Islet of Langerhans (tissue), 1 donor: ENCODE measurements around the gene IGSF3.

ENCODE experiments used
- FAIRE-seq: peaks from one replicate; lab custom pipeline; 2011; peaks lifted over from hg19 to GRCh38; lab: Jason Lieb, UNC

The IGSF3 gene

DNA sequence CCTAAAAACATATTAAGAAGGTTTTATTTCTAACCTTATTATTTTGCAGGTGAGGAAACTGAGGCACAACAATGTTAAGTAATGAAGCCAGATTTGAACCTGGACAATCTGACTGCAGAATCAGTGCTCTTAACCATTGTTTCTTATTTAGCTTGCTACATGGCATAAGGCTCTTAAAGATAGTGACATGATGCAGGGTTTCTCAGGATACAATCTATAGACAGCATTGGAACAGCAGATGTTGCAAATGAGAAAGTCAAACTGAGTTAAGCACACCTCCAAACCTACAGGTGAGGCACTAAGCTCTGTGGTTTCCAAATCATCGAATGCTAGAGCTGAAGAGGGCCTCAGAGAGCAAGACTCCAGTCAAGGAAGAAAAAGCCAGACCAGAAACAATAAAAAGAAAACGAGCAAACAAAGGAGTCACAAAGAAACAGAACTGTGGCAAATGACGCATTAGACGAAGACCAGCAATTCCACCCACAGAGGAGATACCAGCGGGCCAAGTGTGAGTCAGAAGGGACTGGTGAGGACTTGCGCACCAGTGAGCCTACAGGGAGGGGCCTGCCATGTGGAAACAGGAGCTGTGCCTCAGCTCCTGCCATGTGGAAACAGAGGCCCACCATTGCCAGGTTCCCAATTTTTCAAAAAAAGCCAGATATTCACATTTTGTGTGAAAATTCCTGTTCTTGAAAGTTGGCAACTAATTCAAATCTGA, 111.1 kb downstream of the IGSF3 start:
- no peak for FAIRE-seq

DNA sequence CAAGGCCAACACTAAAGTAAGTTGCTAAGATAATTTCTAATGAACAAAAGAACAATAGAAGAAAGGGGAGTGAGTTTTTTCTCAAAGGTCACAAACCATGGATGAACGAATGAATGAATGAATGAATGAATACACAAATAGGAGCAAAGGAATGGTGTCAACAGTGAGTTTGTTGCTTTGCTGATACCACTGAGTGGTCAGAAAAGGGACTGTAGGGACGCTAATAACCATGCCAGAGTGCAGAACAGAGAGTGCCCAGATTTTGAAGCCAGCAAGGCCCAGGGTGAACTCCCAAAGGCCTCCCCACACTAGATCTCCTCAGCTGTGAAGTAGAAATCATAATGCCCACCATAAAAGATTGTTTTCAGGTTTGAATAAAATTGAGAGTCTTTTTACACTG, 112.6 kb downstream of the IGSF3 start:
- FAIRE-seq = no peak

DNA sequence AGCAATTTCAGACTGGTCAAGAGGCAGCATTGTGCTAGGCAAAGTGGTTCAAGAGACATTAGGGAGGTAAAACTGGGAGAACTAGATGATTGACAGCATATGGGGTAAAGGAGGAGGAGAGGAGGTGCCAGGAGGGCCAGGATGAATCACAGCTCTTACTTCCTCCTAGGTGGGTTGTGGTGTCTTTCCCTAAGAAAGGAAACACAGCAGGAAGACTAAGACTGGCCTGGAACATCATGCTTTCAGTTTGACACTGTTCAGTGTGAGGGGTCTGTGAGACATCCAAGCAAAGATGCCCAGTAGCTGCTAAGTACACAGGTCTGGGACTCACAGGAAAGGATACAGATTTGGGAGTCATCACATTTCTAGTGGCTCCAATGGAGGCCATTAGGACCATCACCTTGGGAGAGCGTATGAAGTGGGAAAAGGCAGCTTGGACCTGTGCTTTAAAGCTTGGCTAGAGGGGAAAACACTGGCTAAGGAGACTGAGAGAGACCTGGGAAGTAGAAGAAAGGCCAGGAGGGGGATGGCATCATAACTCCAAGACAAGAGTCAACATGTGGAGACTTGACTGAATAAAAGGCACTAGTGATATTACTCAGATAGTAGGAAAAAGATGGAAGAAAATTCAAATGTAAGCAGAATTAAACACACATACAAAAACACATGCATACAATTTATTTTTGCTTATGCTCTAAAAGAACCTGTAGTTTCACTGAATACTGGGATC, 114.0 kb downstream of the IGSF3 start:
- no peak for FAIRE-seq

DNA sequence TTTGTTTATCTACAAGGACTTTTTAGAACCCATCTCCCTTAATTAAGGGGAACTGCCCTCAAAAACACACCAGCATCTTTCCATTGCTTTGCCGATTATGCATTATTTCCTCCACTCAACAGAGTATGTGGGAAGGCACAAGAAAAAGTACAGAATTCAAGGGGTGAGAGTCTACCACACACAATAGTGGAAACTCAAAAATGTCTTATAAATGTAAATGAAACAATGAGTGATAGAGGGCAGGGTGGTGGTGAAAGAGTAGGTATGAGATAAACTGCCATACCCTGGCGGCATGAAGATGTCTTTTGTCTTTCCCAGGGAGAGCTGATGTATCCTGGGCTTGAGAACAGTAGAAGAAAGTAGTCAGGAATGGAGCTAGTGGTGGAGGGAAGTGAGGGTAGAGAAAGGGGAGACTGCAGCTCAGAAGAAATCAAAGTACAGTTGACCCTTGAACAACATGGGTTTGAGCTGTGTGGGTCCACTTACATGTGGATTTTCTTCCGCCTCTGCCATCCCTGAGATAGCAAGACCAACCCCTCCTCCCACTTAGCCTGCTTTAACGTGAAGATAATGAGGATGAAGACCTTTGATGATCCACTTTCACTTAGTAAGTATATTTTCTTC, 121.1 kb downstream of the IGSF3 start:
- FAIRE-seq = no peak

DNA sequence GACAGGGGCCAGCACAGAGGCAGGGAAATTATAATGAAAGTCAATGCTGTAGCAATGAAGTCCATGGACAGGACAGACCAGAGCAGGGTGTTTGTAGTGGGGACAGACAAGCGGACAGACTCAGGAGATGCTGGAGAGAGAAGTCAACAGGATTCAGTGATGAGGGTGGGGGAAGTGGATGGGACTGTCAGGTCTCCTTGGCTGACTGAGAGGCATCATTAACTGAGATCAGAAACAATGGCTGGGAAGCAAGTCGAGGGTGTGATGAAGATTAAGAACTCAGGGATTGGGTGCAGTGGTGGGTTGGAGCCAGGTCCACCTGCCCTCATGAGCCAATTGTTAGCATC, 122.2 kb downstream of the IGSF3 start:
- no peak for FAIRE-seq

DNA sequence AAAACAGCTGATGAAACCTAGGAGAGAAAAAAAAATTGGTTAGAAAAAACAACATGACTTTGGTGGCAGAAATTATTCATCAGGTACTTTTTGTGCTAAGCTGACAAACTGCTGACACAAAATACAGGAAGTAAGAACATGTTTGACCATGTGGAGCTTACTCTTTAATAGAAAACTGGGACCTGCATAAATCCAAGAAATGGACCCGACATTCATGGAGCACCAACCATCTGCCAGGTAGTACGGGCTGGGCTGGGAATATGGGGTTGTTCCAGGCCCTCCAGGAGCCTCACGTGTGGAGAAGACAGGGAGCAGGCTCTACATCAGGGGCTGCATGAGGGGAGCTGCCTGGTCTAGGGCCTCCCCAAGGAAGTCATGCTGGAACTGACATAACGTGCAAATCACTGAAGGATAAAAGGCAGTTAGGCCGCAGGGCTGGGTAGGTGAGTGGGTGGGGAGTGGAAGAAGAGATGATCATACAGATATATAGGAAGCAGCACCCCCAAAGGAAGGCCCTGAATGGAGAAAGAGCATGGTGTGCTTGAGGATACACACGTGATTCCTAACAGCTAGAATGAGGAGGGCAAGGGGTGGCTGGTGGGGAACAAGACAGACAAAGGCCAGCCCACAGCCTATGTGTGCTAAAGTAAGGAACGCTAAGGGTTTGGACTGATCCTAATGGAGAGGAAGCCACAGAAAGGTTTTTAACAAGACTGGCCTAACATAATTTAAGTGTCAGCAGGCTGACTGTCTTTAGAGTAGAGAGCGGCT, 122.8 kb downstream of the IGSF3 start:
- no peak for FAIRE-seq

DNA sequence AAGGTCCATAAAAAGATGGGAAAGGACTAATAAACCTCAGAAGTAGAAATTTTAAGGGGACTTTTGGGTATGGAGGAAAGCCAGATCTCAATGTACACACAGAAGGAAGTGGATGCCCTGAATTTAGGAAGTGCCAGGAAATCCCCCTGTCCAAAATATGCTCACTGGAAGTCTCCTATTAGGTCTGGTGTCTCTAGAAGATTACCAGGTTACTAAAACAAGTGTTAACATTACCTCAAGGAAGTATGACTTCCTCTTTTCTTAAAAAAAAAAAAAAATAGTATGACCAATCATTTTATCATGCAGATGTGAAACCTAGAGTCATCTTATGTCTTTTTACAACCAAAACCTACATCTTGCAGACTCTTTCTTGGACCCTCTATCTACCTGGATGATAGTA, 127.4 kb downstream of the IGSF3 start:
- FAIRE-seq = no peak

DNA sequence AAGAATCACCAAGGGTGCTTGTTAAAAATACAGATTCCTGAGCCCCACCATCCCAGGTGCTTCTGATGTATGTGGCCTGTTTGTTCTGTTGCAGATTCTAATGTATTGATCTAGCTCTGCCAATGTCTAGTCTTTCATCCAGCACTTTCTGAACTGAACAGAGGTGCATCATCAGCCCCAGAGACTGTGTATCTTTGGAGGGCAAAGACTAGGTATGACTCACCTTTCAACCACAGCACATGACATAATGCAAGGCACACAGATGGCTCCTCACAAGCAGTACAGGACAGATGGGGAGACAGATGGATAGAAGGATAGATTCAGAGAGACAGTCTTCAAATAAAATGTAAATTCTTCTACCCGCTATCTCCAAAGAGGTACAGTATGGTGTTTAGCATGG, 129.0 kb downstream of the IGSF3 start:
- FAIRE-seq = no peak

DNA sequence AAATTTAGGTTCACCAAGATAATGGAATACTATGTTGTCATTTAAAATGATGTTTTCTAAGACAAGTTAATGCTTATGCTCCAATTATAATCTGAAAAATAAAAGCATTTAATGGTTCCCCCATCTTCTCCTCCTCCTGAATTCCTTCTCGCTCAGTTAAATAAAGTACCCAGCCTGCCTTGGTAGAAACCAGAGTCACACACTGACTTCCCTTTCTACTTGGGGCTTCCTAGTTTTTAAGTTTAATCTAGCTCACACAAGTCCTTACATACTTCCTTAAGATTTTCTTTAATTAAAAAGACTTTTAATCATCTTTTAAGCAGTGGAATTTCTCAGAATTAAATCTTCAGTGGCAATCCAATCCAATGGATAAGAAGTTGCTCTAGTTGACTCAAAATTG, 129.6 kb downstream of the IGSF3 start:
- no peak for FAIRE-seq

DNA sequence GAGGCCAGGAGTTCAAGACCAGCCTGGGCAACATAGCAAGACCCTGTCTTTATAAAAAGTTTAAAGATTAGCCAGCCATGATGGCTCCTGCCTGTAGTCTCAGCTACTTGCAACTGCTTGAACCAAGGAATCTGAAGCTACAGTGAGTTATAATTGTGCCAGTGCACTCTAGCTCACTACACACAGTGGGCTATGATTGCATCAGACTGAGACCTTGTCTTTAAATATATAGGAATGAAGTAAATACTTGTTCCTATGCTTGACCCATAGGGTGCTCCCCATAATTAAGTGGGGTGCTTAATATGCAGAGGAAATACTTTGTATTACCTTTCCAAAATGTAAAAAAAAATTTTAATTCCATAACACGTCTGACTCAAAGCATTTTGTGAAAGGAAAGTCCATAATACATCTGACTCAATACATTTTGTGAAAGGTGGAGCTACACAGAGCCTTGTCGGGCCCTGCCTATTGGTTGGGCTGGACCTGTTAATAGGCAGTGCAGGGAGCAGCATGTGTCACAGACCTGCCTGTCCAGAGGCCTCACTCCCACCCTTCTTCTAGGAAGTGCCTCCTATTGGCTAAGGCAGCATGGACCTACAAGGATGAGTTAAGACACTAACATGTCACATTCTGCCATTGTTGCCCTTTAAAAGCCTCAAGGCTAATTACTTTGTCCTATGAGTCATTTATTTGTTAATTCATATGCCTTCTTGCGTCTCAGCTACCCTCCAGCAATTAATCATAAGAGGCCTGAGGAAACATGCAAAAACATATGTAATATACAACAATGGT, 130.3 kb downstream of the IGSF3 start:
- FAIRE-seq = no peak

DNA sequence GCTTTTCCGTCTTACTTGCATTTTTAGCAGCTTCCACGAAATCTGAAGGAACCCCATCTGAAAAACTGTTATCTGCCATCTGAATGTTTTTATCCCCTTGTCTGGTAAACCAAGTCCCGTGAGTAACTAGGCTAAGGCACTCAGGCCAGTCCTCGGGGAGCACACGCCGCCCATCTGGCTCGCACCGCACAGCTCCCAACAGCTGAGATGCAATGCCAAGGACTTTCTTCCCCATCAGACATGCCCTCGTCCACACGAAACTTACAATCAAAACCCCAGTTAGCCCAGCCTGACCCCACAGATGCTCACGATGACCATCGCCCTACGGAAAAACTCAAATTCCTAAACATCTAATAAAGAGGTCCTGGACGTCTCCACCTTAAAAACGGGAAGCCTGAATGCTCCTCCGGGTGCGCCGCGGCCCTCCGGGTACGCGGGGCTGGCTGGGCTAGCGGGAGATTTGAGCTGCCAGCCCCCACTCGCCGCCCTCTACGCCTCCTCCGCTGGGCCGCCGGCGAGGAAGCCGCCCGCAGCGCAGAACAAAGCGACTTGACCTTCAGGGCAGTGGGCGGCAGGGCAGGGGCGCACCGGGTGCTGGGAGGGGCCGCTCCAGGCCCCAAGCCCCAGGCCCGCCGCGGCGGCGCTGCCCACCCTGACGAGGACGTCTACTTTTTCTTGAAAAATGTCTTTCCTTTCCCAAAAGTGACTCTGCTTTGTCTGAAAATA, 133.4 kb downstream of the IGSF3 start:
- FAIRE-seq = no peak

DNA sequence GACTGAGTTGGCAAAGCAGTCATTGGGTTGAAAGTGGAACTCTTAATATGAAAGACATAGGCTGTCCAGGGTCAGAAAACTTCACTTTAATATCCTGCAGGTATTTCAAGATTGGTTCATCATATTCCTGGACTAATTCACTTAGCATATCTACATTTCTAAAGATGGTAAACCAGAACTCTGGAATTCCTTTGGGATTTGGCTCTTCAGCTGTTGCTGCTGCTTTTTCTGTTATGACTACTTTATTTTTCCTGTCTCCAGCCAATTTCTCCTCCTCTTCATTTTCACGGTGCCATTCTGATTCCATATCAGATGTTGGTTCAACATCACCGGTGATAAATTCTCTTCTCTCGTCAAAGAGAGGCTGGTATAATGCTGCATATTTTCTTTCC, 134.1 kb downstream of the IGSF3 start:
- FAIRE-seq = no peak

DNA sequence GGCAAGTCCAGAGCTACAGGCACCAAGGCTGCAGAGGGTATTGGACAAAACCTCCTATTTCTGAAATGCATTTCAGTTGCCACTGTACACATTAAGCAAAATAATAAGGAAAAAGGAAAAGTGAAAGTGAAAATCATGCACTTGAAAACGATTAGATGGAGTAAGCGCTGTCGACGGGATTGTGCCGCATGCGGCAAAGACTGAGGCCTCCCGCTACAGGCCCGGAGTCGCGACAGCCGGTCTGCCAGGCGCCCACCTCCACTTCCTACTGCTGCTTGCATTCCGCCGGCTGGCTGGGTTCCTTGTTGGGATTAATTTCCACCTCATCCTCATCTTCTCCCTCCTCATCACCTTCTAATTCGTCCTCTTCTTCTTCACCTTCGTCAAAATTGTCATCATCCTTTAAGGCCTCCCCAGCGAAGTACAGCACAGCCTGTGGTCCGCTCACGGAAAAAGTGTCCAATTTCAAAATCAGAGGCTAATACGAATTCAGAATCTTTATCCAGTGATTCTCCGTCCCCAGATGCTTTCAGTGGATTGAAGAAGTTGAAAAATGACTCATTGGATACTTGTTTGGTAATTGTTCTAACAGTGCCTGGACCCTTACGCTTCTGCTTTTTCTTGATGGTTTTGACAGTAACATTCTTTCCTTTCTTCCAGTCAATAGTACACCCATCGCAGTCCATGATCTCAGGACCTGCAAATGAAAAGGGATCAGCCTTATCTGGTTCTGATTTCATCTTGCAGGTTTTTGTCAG, 134.7 kb downstream of the IGSF3 start:
- FAIRE-seq = no peak

DNA sequence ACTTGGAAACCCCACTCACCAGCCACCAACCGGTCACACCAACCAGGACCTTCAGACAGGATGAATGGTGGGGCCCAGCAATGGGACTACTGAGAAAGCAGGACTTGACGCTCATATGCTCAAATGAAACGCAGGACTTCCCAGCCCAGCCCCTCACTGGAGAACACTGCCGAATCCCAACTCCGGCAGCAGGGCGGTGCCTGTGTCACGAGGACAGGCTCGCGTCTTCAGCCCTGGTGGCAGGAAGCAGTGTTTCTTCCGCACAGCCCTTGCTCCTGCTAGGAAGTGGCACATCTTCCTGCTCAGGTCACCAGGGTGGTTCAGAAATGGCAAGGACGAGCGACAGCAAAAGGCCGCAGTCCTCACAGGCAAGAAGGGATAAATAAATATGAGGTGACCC, 135.6 kb downstream of the IGSF3 start:
- no peak for FAIRE-seq

DNA sequence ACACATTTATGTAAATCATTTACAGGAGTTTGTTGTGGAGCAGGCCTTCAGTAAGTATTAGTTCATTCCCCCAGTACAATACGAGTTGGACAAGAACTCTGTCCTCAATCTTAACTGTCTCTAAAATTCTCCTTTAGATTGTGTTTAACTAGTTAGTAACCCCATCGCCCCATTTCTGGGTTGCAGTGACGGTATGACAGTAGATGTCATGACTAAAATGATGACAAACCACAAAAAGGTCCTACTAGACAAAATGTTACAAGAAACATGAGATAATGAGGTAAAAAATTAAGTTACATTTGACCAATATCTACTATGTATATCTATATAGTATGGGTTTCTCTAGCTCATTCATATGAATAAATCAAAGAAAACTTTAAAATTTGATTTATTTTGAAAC, 137.9 kb downstream of the IGSF3 start:
- FAIRE-seq = no peak

DNA sequence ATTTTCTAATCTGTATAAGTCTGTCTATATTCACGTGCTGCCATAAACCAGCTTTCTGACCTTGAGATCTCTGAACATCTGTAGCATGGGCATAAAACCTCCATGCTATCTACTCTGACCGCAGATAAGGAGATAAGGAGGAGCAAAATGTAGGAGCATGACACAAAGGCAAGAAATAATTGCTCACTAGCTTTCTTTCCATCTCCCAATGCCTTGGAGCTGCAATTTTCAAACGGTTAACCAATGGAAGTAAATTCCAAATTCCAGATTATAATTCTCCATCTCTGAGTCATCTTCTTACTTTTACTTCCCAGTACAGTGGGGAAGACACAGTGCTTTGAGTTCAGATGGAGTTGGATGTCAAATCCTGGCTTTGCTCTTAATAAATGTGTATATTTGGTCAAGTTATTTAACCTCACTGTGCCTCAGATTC, 138.3 kb downstream of the IGSF3 start:
- FAIRE-seq = no peak

DNA sequence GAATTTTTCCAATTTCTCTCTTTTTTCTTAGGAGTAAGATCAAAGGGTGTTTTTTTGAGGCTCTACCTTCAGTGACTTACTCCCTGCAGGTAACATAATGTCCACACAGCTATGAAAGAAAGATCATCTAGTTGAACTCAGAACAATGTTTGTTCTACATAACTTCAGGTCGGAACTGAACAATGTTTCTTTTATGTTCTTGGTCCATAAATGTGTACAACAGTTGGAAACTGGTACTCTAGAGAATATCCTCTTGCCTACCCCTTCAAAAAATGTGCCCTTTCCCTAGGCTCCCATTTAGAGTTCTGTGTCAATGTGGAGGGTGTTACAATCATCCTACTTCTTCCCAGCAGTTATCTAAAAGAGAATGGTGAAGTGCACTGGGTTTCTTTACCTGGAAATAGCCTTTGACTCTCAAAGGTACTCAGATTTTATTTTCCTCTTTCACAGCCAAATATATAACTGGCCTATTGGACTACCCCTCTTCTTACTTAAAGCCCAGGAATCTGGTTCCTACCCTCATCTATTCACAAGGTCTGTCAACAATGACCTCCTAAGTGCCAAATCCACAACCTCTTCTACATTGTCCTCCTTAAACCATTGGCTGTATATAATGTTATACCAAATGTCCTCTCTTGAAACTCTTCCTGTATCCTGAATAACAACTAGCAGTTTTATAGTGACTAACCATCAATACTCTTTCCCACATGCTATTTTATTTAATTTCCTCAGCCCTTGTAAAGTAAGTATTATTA, 139.0 kb downstream of the IGSF3 start:
- FAIRE-seq = no peak

DNA sequence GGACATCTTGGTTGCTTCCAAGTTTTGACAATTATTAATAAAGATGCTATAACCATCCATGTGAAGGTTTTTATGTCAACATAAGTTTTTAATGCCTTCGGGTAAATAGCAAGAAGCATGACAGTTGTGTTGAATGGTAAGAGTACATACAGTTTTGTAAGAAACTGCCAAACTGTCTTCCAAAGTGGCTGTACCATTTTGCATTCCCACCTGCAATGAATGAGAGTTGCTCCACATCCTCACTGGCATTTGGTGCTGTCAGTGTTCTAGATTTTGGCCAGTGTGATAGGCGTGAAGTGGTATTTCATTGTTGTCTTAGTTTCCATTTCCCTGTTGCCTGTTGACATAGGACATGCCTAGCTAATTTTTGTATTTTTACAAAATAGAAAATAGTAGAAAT, 142.1 kb downstream of the IGSF3 start:
- no peak for FAIRE-seq
